HG03520 (cell line): Measurements from ENCODE around the gene FGD3.

Experiments used
- ATAC-seq: cut with Tn5 transposase; IDR thresholded peaks from one replicate; pipeline ENCODE4 v1.9.1; 2021; ENCODE audit warnings: mild to moderate bottlenecking, moderate library complexity; ENCODE audit not compliant: unreplicated experiment

The FGD3 gene

GRCh38 chr9:93064392-93065134, 117.2 kb downstream of the FGD3 start:
- ATAC-seq = peak; percentile 94

GRCh38 chr9:93065135-93065720, 117.9 kb downstream of the FGD3 start:
- no peak for ATAC-seq

GRCh38 chr9:93066978-93067603, 119.8 kb downstream of the FGD3 start:
- ATAC-seq = no peak

GRCh38 chr9:93068956-93069355, 121.6 kb downstream of the FGD3 start:
- no peak for ATAC-seq

GRCh38 chr9:93071464-93071863, 124.1 kb downstream of the FGD3 start:
- ATAC-seq = no peak

- ATAC-seq = no peak
Measured at GRCh38 chr9:93072383-93072795, 125.1 kb downstream of the FGD3 start.

GRCh38 chr9:93076101-93076791, 128.9 kb downstream of the FGD3 start:
- ATAC-seq = no peak

- ATAC-seq = no peak
Measured at GRCh38 chr9:93076792-93077128, 129.4 kb downstream of the FGD3 start.

- ATAC-seq = no peak
Measured at GRCh38 chr9:93077367-93077766, 130.0 kb downstream of the FGD3 start.

- ATAC-seq = no peak
Measured at GRCh38 chr9:93077811-93078210, 130.5 kb downstream of the FGD3 start.

GRCh38 chr9:93079371-93079770, 132.0 kb downstream of the FGD3 start:
- ATAC-seq = no peak

- no peak for ATAC-seq
Measured at GRCh38 chr9:93080406-93080805, 133.1 kb downstream of the FGD3 start.

GRCh38 chr9:93081081-93081529, 133.8 kb downstream of the FGD3 start:
- no peak for ATAC-seq

- no peak for ATAC-seq
Measured at GRCh38 chr9:93081931-93082330, 134.6 kb downstream of the FGD3 start.

GRCh38 chr9:93082841-93083411, 135.6 kb downstream of the FGD3 start:
- ATAC-seq = no peak

- ATAC-seq = no peak
Measured at GRCh38 chr9:93083592-93084470, 136.5 kb downstream of the FGD3 start.

- ATAC-seq = no peak
Measured at GRCh38 chr9:93084471-93084881, 137.2 kb downstream of the FGD3 start.

- no peak for ATAC-seq
Measured at GRCh38 chr9:93085676-93086075, 138.4 kb downstream of the FGD3 start.
